ENCODE results near the gene HERC3.

The HERC3 gene

GRCh38 chr4:88659890-88660208 is 67.6 kb downstream of the HERC3 start:
- no peak for DNase-seq (ENCODE audit: low read depth, low spot score)

DNA sequence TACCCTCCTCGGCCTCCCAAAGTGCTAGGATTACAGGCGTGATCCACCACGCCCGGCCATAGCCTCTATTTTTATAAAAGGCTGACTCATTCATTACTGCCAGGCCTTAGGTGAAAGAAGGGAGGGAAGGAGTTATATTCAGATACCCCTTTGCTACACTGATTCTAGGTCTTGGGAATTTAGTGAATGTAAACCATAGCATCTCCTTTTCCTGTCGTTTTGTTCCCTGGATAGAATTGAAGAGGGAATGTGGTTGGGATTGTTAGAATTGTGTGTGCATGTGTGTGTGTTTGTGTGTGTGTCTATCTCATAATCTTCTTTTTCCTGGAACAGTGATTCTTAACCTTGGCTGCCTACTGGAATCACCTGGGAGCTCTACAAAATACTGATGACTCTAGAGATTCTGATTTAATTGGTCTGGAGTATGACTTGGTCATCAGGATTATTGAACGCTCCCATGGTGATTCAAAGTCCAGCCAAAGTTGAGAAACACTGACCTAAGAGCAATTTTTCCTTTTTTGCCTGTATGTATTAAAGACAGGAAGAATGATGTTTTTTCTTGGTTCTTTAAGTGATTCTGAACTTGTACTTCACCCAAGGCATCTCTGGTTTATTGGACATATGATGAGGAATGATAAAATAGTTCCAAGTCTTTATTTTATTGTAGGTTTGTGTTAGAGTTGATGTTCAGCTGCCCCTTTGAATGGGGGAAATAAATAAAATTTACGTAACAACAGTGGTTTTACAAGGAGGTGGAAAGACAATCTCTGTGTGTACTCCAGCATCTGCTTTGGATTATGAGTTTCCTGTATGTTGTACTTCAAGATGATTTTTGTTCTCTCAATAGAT is 68.4 kb downstream of the HERC3 start:
- DNase-seq (ENCODE audit: low read depth, low spot score) = no peak

DNA sequence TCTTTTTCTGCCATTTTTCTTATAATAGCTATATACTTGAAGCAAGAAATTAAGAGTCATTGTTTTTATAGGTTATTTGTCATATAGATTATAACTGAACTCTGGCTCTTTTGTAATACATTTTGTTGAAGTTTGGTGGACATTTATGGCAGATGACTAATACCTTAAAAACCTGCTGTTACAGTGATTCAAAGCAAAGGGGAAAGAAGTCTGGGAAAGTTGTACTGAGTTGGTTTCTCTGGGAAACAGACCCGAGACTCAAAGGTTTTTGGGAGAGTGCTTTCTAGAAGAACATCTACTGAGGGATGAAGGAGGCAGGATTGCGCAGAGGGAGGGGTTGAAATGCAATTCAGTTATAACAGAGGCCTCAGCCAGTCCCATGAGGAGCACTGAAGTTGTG is 69.5 kb downstream of the HERC3 start:
- peak; percentile 57 for DNase-seq (ENCODE audit: low read depth, low spot score)

DNA sequence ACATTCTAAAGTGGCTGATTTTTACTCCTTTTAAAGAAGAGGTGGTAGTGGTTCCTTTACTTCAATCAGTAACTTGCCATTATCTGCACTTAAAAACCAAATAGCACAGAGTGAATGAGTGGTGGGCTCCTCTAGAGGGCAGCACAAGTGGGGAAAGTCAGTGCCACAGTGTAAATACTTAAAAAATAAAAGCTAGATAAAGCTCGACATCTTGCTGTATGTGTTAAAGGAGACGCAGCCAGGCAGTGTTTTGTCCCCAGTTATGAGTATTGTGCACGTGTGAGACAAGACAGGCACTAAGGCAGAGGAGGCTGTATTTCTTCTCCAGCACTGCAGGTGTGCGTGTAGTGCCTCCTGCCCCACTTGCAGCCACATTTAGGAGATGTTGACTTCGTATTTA is 80.7 kb downstream of the HERC3 start:
- DNase-seq (ENCODE audit: low read depth, low spot score) = peak; percentile 61

DNA sequence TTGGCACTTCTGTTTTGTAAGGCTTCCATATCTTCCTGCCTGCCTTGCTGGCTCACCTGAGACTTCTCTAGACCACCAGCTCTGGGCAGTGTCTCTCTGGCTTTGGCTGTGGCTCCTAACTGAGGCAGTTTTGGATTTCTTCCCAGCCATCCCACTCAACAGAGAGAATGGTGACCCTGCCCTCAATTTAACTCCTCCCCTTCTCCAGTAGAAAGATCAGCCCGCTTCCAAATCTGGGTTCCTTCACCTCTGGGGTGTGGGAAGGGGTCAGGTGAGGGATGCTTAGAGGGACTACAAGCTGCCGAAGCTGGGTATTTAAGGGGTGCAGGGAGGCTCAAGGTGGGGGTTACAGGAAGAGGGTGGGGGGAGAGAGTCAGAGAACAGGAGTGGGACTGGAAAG is 81.6 kb downstream of the HERC3 start:
- DNase-seq (ENCODE audit: low read depth, low spot score) = no peak

DNA sequence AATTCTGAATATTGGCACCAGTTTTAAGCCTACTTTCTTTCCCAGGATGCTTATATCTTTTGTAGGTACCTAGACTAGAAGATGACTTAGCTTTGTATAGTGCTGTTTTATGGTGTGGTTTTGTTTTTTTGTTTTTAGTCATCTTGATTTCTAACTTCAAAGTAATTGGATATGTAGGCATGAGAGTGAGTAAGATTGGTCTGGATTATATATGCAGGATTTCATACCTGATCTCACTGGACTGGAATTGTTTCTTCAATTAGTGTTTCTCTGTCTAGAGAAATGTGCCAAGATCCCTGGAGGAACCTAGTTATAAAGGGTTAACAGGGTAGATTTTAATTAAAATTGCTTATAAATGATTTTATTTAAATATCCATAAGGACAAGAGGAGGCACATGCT is 82.3 kb downstream of the HERC3 start:
- peak; percentile 31 for DNase-seq (ENCODE audit: low read depth, low spot score)

- DNase-seq (ENCODE audit: low read depth, low spot score) = peak; percentile 64
Measured at GRCh38 chr4:88674979-88675378, 82.7 kb downstream of the HERC3 start.

DNA sequence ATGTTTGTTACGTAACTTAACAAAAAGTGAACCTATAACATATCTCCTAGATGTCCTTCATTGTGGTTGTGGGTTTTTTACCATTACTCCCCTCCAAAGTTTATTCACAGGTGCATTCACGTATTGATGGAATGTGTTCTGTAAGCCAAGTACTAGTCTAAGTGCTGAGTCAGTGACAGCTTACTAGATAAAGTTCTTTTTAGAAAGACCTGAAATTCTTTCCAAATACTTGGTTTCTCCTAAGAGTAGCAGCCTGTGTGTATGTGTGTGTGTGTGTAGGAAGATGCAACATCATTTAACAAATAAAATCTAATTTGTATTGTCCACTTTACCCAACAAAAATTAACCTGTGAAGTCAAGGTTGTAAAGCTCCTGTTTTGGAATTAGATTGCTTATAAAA is 83.3 kb downstream of the HERC3 start:
- peak; percentile 40 for DNase-seq (ENCODE audit: low read depth, low spot score)

- no peak for DNase-seq (ENCODE audit: low read depth, low spot score)
Measured at GRCh38 chr4:88681209-88681608, 88.9 kb downstream of the HERC3 start.

- DNase-seq (ENCODE audit: low read depth, low spot score) = no peak
Measured at GRCh38 chr4:88690355-88690754, 98.1 kb downstream of the HERC3 start.

GRCh38 chr4:88693792-88694191 is 101.5 kb downstream of the HERC3 start:
- DNase-seq (ENCODE audit: low read depth, low spot score) = no peak

GRCh38 chr4:88696630-88697029 is 104.3 kb downstream of the HERC3 start:
- DNase-seq (ENCODE audit: low read depth, low spot score) = no peak

- peak; percentile 31 for DNase-seq (ENCODE audit: low read depth, low spot score)
Measured at GRCh38 chr4:88697141-88697540, 104.9 kb downstream of the HERC3 start.

DNA sequence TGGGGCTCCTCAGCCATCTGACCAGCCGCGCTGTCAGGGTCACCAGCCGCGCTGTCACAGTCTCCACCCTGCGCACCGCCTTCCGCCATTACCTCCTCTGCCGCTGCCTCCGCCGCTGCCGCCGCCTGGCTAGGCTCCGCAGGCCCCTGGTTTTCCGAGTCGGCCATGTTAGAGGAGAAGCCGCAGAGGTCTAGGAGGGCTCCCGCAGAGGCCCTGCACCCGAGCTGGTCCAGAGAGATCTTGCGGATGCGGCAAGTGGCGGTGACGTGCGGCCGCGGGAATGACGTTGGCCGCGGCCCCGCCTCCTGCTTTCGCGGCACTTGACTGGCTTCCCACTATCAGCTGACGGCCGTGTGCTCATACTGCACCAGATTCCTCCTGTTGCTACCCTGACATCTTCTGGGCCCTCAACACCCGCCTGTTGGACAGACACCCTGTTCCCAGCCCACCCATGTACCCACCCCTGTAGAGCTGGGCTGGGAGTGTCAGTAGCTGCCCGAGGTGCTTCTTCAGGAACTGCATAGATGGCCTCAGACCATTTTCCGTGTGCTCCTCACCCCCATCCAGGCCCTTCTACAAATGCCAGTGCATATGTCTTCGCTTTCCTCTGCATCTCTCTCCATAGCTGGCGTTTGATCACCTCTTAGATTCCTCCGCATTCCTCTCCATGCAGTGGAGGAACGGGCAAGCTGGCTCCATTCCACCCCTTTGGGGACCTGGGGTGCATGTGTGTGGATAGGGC is 105.5 kb downstream of the HERC3 start, which contains the start of gene NAP1L5:
Gene NAP1L5 (minus strand): TSS at position 242 of the 742 bp plus-strand sequence. CDS start 75 bp downstream, at position 167.
- peak; percentile 81 for DNase-seq (ENCODE audit: low read depth, low spot score)

- DNase-seq (ENCODE audit: low read depth, low spot score) = no peak
Measured at GRCh38 chr4:88698519-88698918, 106.2 kb downstream of the HERC3 start.

DNA sequence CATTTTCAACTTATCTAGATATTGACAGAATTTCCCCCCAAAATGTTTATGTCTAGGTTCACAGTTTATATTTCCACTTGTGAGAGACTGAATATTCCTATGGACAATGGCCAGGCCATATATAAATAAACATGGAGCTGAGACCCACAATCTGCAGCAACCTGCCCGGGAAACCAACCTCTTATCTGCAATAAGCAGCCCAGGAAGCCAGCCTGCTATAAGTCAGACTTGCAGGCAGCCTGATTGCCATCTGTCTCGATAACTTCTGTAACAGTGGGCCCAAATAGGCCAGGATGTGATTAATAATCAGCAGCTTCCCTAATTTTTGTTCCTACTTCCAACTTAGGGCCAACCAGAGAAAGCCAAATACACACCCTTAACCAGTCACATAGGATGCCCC is 110.5 kb downstream of the HERC3 start:
- DNase-seq (ENCODE audit: low read depth, low spot score) = no peak

GRCh38 chr4:88705223-88705622 is 112.9 kb downstream of the HERC3 start:
- DNase-seq (ENCODE audit: low read depth, low spot score) = no peak

DNA sequence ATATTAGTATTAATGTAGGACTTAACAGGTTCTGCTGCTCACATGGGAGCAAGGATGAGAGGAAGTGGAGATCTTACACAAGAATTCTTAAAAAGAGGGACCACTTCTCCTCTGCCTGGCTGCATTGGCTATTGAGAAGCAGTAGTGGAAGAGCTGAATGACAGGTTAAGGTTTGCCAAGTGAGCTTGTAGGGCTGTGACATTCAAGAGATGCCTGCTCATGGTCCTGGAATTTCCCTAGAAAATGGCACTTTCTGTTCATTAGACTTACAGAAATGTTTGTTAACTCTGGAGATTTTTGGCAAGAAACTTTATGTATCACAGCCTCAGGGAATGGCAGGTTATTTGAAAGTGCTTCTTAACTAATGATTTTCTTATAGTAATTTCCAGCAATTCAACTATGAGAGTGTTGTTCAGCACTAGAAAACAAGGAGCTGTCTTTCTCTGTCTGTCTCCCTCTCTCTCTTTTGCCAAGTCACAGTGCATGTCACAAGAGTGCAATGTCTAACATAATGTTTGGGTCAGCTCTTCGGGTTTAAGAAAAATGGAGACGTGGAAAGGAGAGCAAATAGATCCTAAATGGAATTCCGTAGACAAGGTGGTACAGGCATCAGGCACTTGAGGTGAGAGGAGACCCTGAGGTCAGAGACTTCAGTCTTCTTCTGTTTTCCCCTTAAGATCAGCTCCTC is 113.7 kb downstream of the HERC3 start:
- peak; percentile 83 for DNase-seq (ENCODE audit: low read depth, low spot score)

DNA sequence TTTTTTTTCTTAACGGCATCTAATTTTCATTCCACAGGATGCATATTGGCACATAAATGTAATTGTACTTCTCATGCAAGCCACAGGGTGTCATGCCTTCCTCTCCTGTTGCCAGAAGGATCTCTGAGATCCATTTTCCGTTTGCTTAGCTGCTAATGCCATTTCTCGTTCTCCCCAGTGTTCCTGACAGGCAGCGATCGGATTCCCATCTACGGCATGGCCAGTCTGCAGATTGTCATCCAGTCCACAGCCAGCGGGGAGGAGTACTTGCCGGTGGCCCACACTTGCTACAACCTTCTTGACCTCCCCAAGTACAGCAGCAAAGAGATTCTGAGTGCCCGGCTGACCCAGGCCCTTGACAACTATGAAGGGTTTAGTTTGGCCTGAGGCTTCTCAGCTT is 114.3 kb downstream of the HERC3 start:
- peak; percentile 79 for DNase-seq (ENCODE audit: low read depth, low spot score)

DNA sequence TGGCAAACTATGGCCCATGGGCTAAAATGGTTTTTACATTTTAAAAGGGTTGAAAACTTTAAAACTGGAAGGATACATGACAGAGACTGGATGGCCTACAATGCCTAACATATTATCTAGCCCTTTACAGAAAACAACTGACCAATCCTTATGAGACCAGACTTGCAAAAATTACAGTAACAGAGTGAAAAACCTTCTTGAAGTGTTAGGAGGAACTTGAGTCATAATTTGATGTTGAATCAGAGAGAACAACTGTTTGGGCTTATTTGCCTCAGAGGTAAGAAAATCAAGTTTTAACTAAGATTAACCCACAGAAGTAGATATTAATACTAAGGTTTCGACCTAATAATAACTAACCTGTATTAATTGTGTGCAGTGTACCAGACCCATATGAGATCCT is 117.7 kb downstream of the HERC3 start:
- DNase-seq (ENCODE audit: low read depth, low spot score) = no peak

DNA sequence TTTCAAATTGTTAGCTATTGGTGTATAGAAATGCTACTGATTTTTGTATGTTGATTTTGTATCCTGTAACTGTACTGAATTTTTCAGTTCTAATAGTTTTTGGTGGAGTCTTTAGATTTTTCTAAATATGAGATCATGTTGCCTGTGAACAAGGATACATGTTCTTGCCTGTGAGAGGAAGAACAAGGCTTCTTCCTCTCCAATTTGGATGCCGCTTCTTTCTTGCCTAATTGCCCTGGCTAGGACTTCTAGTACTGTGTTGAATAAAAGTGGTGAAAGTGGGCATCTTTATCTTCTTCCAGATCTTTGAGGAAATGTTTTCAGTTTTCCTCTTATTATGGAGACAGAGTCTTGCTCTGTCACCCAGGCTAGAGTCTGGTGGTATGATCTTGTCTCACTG is 121.5 kb downstream of the HERC3 start:
- DNase-seq (ENCODE audit: low read depth, low spot score) = no peak

GRCh38 chr4:88718098-88718497 is 125.8 kb downstream of the HERC3 start:
- DNase-seq (ENCODE audit: low read depth, low spot score) = no peak

All from astrocyte of the hippocampus (primary cell).